PFSK-1 (cell line): Measurements from ENCODE around the gene TIAM2.

ENCODE experiments used
- POLR2AphosphoS5 ChIP-seq: IDR thresholded peaks from 2 replicates; pipeline ENCODE4 v1.6.1; 2012; ENCODE audit warnings: low read depth, mild to moderate bottlenecking, control low read depth, low read length, moderate library complexity
- SIN3A ChIP-seq: IDR thresholded peaks from 2 replicates; pipeline ENCODE4 v1.6.1; 2012; ENCODE audit warnings: mild to moderate bottlenecking, low read length, moderate library complexity, borderline replicate concordance; ENCODE audit not compliant: insufficient read depth

- TF ChIP-seq POLR2AphosphoS5 (no peak), SIN3A (no peak)
These were observed 46.0 kb downstream of the TIAM2 start for GRCh38 chr6:155040901-155041650.
